HFF-Myc (cell line): ENCODE results near the gene PPP2CA.

Experiments used
- DNase-seq: peaks from one replicate; pipeline ENCODE4 v3.0.0-alpha.2; 2011; ENCODE audit warnings: low read depth; ENCODE audit errors: extremely low read depth
- H3K4me3 ChIP-seq: replicated peaks from 2 replicates; pipeline ENCODE4 v1.5.1; 2011; ENCODE audit warnings: low read depth, mild to moderate bottlenecking, control low read depth, low read length
- CTCF ChIP-seq: IDR thresholded peaks from 2 replicates; pipeline ENCODE4 v1.5.1; 2012; ENCODE audit warnings: mild to moderate bottlenecking, low read depth, low read length, control low read depth; ENCODE audit errors: missing control alignments

The PPP2CA gene

GRCh38 chr5:134148316-134148715, 77.6 kb downstream of the PPP2CA start:
- DNase-seq: no peak
- no peak overlapping the region for H3K4me3 ChIP-seq
- no peak for TF ChIP-seq CTCF

DNA sequence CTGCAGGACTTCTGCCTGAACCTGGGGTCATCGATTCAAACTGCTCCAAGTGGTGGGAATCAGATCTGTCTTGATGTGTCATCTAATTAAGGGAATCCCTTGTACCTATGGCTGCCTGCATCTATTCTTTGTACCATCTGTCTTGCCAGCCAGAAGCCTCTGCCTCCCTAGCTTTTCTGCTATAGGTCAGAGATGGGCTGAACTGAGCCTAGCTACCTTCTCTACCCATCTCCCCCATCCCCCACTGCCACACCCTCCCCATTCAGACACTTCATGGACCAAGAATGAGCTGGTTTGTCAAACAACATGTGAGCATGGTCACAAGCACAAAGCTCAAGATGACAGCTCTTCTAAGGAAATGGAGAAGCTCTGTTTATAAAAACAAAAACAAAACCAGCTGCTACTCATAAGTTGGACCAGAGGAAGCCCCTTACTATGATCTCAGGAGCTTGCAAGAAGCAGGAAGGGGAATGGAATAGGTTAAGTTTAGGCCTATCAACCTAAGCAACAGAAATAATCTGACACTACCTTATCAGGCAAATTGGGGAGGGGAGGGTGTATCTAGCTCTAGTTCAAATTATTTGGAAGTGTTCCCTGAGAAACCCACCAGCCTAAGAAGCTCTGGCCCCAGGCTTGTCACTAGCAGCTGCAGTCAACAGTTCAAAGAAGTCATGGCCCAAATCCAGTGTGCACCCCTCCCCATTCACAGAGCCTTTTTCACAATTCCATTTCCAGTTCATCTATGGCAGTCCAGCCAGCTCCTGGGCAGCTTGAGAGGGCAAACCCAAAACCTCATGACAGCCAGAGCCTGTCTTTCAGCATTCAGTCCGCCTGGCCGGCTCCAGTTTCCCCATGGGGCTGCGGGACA, 79.0 kb downstream of the PPP2CA start:
- H3K4me3 ChIP-seq: no peak overlapping the region
- TF ChIP-seq CTCF: no peak
- DNase-seq: no peak

GRCh38 chr5:134145779-134146581, 79.9 kb downstream of the PPP2CA start:
- TF ChIP-seq CTCF: peak; percentile 90
- no peak overlapping the region for H3K4me3 ChIP-seq
- peak; percentile 66 for DNase-seq

DNA sequence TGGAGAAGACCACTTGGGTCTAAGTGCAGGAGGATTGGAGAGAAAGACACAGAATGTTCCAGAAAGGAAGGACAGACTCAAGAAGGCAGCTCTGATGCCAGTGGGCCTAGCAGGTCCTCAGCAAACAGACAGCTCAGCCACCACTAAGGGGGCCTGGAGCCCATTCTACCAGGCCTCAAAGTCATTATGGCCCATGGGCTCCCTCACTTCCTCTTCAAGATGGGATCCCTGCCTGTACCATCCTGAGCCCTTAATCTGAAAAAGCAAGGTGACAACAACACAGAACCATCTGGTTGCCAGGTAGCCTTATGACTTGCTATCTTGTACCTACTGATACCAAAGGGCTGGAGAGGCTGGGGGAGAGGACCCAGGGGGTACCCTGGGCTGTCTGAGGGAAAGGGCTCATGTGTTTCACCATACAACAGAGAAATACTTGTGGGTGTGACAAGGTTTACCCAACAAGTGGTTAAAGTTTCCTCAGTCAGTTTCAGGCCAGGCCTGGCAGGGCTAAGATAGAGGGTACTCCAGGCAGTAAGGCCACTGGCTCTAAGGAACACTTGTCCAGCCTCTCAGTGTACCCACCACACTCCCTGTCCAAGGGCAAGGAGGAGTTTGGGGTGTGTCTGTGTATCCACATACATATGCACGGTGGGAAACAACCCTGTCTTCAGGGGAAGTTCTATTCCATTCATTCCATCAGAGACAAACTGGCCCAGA, 80.7 kb downstream of the PPP2CA start:
- no peak for DNase-seq
- TF ChIP-seq CTCF: no peak
- H3K4me3 ChIP-seq: no peak overlapping the region
